Esophagus mucosa (tissue), 1 donor: ENCODE measurements around the gene PCAT6. TPM values are rescaled to one million over a fixed set of nuclear protein-coding genes. Genes with fewer than 3 reads are reported as not detected.
"Not testable (repeated sequence)": the region's sequence is repeated elsewhere in the genome, so short reads cannot be mapped to it uniquely, and the experiment has no call there.

Source experiments
- ATAC-seq: fragments of 200-7000 bp; cut with Tn5 transposase; one replicate; pipeline ENCODE4 v1.9.1; 2020
- total RNA-seq: library from RNA; stranded (reverse); gene quantifications from one replicate; pipeline ENCODE4 v1.2.4, GENCODE V29; 2023
- donor health status: DM: yes; HTN: yes; CAD: no.

PCAT6 gene
- total RNA-seq, 1 donor from 2014 or later = 5.8 TPM

- peak; percentile 28 for ATAC-seq
These were observed 3.3 kb upstream of the PCAT6 start for GRCh38 chr1:202807451-202807925.

- ATAC-seq = peak; percentile 60
These were observed 2.6 kb upstream of the PCAT6 start, which contains the start of gene KDM5B for GRCh38 chr1:202807926-202808757. Gene KDM5B, minus strand, starts transcription at chr1:202808421. Its CDS starts 116 bp downstream, at chr1:202808305.

- ATAC-seq = no peak
These were observed 1.1 kb upstream of the PCAT6 start for GRCh38 chr1:202809597-202810159.

- no peak for ATAC-seq
These were observed 550 bp upstream of the PCAT6 start for GRCh38 chr1:202810193-202810614.

- peak; percentile 12 for ATAC-seq
These were observed 782 bp downstream of the PCAT6 start for GRCh38 chr1:202811296-202812175.

GRCh38 chr1:202812176-202813026 lies 1.6 kb downstream of the PCAT6 start:
- ATAC-seq = peak; percentile 25

GRCh38 chr1:202815120-202815519 lies 4.4 kb downstream of the PCAT6 start:
- ATAC-seq = no peak

- ATAC-seq = no peak
These were observed 8.1 kb downstream of the PCAT6 start for GRCh38 chr1:202818819-202819218.

GRCh38 chr1:202821467-202821866 lies 10.7 kb downstream of the PCAT6 start:
- peak; percentile 68 for ATAC-seq

GRCh38 chr1:202825748-202826147 lies 15.0 kb downstream of the PCAT6 start:
- ATAC-seq = no peak

- not testable (repeated sequence) for ATAC-seq
These were observed 18.5 kb downstream of the PCAT6 start for GRCh38 chr1:202829223-202829622.

GRCh38 chr1:202831906-202832305 lies 21.2 kb downstream of the PCAT6 start:
- no peak for ATAC-seq

GRCh38 chr1:202834771-202835547 lies 24.2 kb downstream of the PCAT6 start:
- ATAC-seq = peak; percentile 82

GRCh38 chr1:202835548-202836072 lies 24.9 kb downstream of the PCAT6 start:
- no peak for ATAC-seq

GRCh38 chr1:202836623-202837403 lies 26.1 kb downstream of the PCAT6 start:
- ATAC-seq = peak; percentile 86

- ATAC-seq = no peak
These were observed 27.1 kb downstream of the PCAT6 start for GRCh38 chr1:202837746-202838262.

GRCh38 chr1:202843081-202843480 lies 32.3 kb downstream of the PCAT6 start:
- ATAC-seq = no peak

GRCh38 chr1:202844259-202844658 lies 33.5 kb downstream of the PCAT6 start:
- peak; percentile 65 for ATAC-seq

GRCh38 chr1:202844935-202845334 lies 34.2 kb downstream of the PCAT6 start:
- ATAC-seq = no peak

GRCh38 chr1:202848191-202848542 lies 37.4 kb downstream of the PCAT6 start:
- ATAC-seq = peak; percentile 21
